K562 (cell line): ENCODE data around the gene FRMD4A. TPM values are rescaled to one million over a fixed set of nuclear protein-coding genes. Genes with fewer than 3 reads are reported as not detected.

Experiments used
- ATAC-seq: fragments of 200-7000 bp; cut with Tn5 transposase; 3 replicates; pipeline ENCODE4 v1.9.1; 2020; ENCODE audit warnings: moderate library complexity
- BruUV-seq: library from RNA; stranded (reverse); fragments of 400-500 nt; replicated peaks from 2 replicates; lab custom pipeline; 2021; lab: Mats Ljungman, UMichigan
- CTCF ChIA-PET: fragments of 300-600 bp; formaldehyde crosslinking; extraction: SDS; loops from one replicate; lab custom pipeline; 2021; ENCODE audit warnings: low intra/inter-chr PET ratio; lab: Yijun Ruan, JAX
- POLR2A ChIA-PET: fragments of 300-600, 350-650 bp; sonication (Branson Sonifier 250); formaldehyde crosslinking; extraction: SDS; loops from one replicate; lab custom pipeline; 2021; ENCODE audit warnings: antibody characterized with exemption, inconsistent platforms; lab: Yijun Ruan, JAX
- DNase-seq, 4 experiments: peaks; one replicate each; pipeline versions ENCODE4 v3.0.0 to v3.0.0-alpha.2; 2011 to 2018; ENCODE audit warnings: low spot score in 3 of 4, mixed read lengths in 3 of 4; ENCODE audit errors: extremely low read depth in 1 of 4
- FAIRE-seq: peaks from 2 replicates; lab custom pipeline; 2011; peaks lifted over from hg19 to GRCh38; lab: Jason Lieb, UNC
- H2AFZ ChIP-seq: 2 replicates; pipeline ENCODE4 v1.6.0; 2011; ENCODE audit warnings: low read depth, low read length, control low read depth, inconsistent platforms
- H3K27ac ChIP-seq: fragments of 200-600 bp; 3 replicates; pipeline ENCODE4 v1.8.0; 2011; ENCODE audit warnings: low read depth, mild to moderate bottlenecking, control low read depth, inconsistent platforms, low read length, moderate library complexity, mixed read lengths; ENCODE audit errors: extremely low read depth
- H3K27me3 ChIP-seq, 2 experiments: fragments of 300-600 bp in 1 of 2; 2 replicates in 1 of 2; 3 replicates in 1 of 2; pipeline versions ENCODE4 v1.6.0 to v1.8.0; 2011; ENCODE audit warnings: inconsistent platforms in 2 of 2, low read length in 2 of 2, mild to moderate bottlenecking in 1 of 2, mixed read lengths in 1 of 2, moderate library complexity in 1 of 2; ENCODE audit not compliant: control insufficient read depth in 2 of 2, insufficient read depth in 2 of 2
- H3K36me3 ChIP-seq: fragments of 300-600 bp; 3 replicates; pipeline ENCODE4 v1.8.0; 2011; ENCODE audit warnings: mild to moderate bottlenecking, low read length, inconsistent platforms; ENCODE audit not compliant: control insufficient read depth, insufficient read depth
- H3K4me1 ChIP-seq, 2 experiments: fragments of 200-600 bp in 1 of 2; replicated peaks in 1 of 2; 2 replicates in 1 of 2; 3 replicates in 1 of 2; pipeline versions ENCODE4 v1.5.1 to v1.8.0; 2011; ENCODE audit warnings: inconsistent platforms in 2 of 2, low read length in 2 of 2, mild to moderate bottlenecking in 1 of 2, mixed read lengths in 1 of 2, moderate library complexity in 1 of 2; ENCODE audit not compliant: control insufficient read depth in 2 of 2, insufficient read depth in 2 of 2
- H3K4me2 ChIP-seq: 2 replicates; pipeline ENCODE4 v1.6.1; 2011; ENCODE audit warnings: low read length, control low read depth, inconsistent platforms, mixed read lengths; ENCODE audit not compliant: insufficient read depth
- H3K4me3 ChIP-seq: fragments of 200-600 bp; sonication (generic), shearing (Covaris generic); 2 replicates; pipeline ENCODE4 v1.5.1; 2016; ENCODE audit warnings: control low read depth, inconsistent platforms
- H3K79me2 ChIP-seq: fragments of 200-600 bp; 3 replicates; pipeline ENCODE4 v1.8.0; 2011; ENCODE audit warnings: low read length, inconsistent platforms; ENCODE audit not compliant: control insufficient read depth, insufficient read depth
- H3K9ac ChIP-seq, 2 experiments: 2 replicates each; pipeline versions ENCODE4 v1.6.0 to v1.6.1; 2011; ENCODE audit warnings: low read depth in 2 of 2, low read length in 2 of 2, control low read depth in 1 of 2, inconsistent platforms in 1 of 2, mild to moderate bottlenecking in 1 of 2, mixed read lengths in 1 of 2; ENCODE audit not compliant: insufficient read depth in 1 of 2
- H3K9me1 ChIP-seq: one replicate; pipeline ENCODE4 v1.6.0; 2011; ENCODE audit warnings: inconsistent platforms, mild to moderate bottlenecking, low read length, moderate library complexity; ENCODE audit not compliant: control insufficient read depth, insufficient read depth
- H3K9me3 ChIP-seq: replicated peaks from 2 replicates; pipeline ENCODE4 v1.5.1; 2011; ENCODE audit warnings: low read depth, low read length, inconsistent platforms; ENCODE audit not compliant: control insufficient read depth, insufficient read depth
- H4K20me1 ChIP-seq: replicated peaks from 2 replicates; pipeline ENCODE4 v1.6.1; 2011; ENCODE audit warnings: low read length, inconsistent platforms, mixed read lengths; ENCODE audit not compliant: control insufficient read depth, insufficient read depth
- ERF ChIP-seq: fragments of 450-650 bp; formaldehyde crosslinking; IDR thresholded peaks from 2 replicates; pipeline ENCODE4 v1.4.0; 2020; ENCODE audit warnings: mild to moderate bottlenecking, mixed read lengths
- ESRRB ChIP-seq: fragments of 250-450 bp; sonication (Bioruptor Pico); IDR thresholded peaks from 2 replicates; pipeline ENCODE4 v1.5.0; 2020; ENCODE audit warnings: mild to moderate bottlenecking, moderate library complexity, borderline replicate concordance
- GATAD2B ChIP-seq: fragments of 450-650 bp; IDR thresholded peaks from 2 replicates; pipeline ENCODE4 v1.6.1; 2017; ENCODE audit warnings: mild to moderate bottlenecking, borderline replicate concordance
- HDAC8 ChIP-seq: fragments of 450-650 bp; IDR thresholded peaks from 2 replicates; pipeline ENCODE4 v1.6.1; 2016; ENCODE audit warnings: mild to moderate bottlenecking, missing genetic modification characterization, moderate library complexity, missing compliant biosample characterization
- HNRNPH1 ChIP-seq: fragments of 200-400 bp; formaldehyde crosslinking; optimal IDR thresholded peaks from 2 replicates; pipeline ENCODE3; 2017; ENCODE audit warnings: low read depth, mild to moderate bottlenecking, low read length, moderate library complexity
- LARP7 ChIP-seq: fragments of 450-650 bp; IDR thresholded peaks from 2 replicates; pipeline ENCODE4 v1.6.1; 2016
- MEF2A ChIP-seq: IDR thresholded peaks from 2 replicates; pipeline ENCODE4 v1.6.1; 2011; ENCODE audit warnings: low read depth, mild to moderate bottlenecking, low read length, moderate library complexity; ENCODE audit not compliant: control insufficient read depth
- MEF2D ChIP-seq: conservative IDR thresholded peaks from 2 replicates; pipeline ENCODE4 v1.6.1; 2016; ENCODE audit warnings: low read depth, missing genetic modification characterization, missing compliant biosample characterization
- NFIC ChIP-seq: fragments of 450-650 bp; IDR thresholded peaks from 2 replicates; pipeline ENCODE4 v1.6.1; 2017; ENCODE audit warnings: mild to moderate bottlenecking, inconsistent platforms
- SIX5 ChIP-seq, 2 experiments: IDR thresholded peaks; 2 replicates each; pipeline ENCODE4 v1.6.1; 2011; ENCODE audit warnings: low read length in 2 of 2, borderline replicate concordance in 1 of 2, low read depth in 1 of 2, mild to moderate bottlenecking in 1 of 2, moderate library complexity in 1 of 2; ENCODE audit not compliant: insufficient read depth in 1 of 2
- SRSF7 ChIP-seq: fragments of 200-400 bp; formaldehyde crosslinking; optimal IDR thresholded peaks from 2 replicates; pipeline ENCODE3; 2017; ENCODE audit warnings: mild to moderate bottlenecking, low read depth, low read length
- TCF7 ChIP-seq: sonication (generic); IDR thresholded peaks from 2 replicates; pipeline ENCODE4 v1.6.1; 2016; ENCODE audit warnings: antibody characterized with exemption, borderline replicate concordance
- ZBTB8A ChIP-seq: fragments of 450-650 bp; IDR thresholded peaks from 2 replicates; pipeline ENCODE4 v1.6.1; 2018; ENCODE audit warnings: mild to moderate bottlenecking, moderate library complexity; ENCODE audit not compliant: partially characterized antibody
- ZFP30 ChIP-seq: fragments of 250-450 bp; sonication (Bioruptor Pico); IDR thresholded peaks from 2 replicates; pipeline ENCODE4 v1.8.0; 2022; ENCODE audit warnings: moderate library complexity, mild to moderate bottlenecking, inconsistent platforms, borderline replicate concordance
- ZNF766 ChIP-seq: fragments of 200-800 bp; sonication (Bioruptor generic); conservative IDR thresholded peaks from 2 replicates; pipeline ENCODE4 v1.6.1; 2016; ENCODE audit warnings: missing genetic modification characterization, missing compliant biosample characterization
- WGBS: fragments of 100-300 bp; shearing (Covaris generic); methylation state at CpG from one replicate; pipeline ENCODE4 v1.1.6; 2016; ENCODE audit warnings: low coverage, mixed read lengths; ENCODE audit not compliant: insufficient coverage; ENCODE audit errors: missing lambda C conversion rate; 5-methylcytosine and 5-hydroxymethylcytosine counted together
- in situ Hi-C: fragments of 300-500 bp; cut with MboI; formaldehyde crosslinking; loops from 4 replicates; pipeline ENCODE4 v1.15.0; 2018; ENCODE audit warnings: inconsistent platforms, mixed read lengths
- intact Hi-C: fragments of 100-400 bp; cut with micrococcal nuclease; formaldehyde crosslinking; loops from 2 replicates; pipeline ENCODE4 v1.14.2; 2022
- polyA plus RNA-seq, 8 experiments: library from polyadenylated mRNA; depleted of rRNA in 4 of 8; stranded (reverse) in 5 of 8; unstranded in 3 of 8; fragments of >200 nt; fragmentation: Nextera tagmentation in 2 of 8; fragmentation: Illumina TruSeq in 1 of 8; extraction: Ambion mirVana in 2 of 8; extraction: Trizol in 1 of 8; gene quantifications; 2 replicates each; pipeline versions ENCODE4 v1.2.1 to v1.2.3, GENCODE V29; 2011 to 2014; ENCODE audit warnings: inconsistent platforms in 1 of 8, missing spikeins in 1 of 8
- total RNA-seq, 7 experiments: library from RNA; depleted of rRNA in 6 of 7; stranded (reverse); fragments of >200 nt in 6 of 7; fragmentation: Illumina TruSeq in 2 of 7; extraction: Trizol in 2 of 7; gene quantifications; 2 replicates each; pipeline versions ENCODE4 v1.2.1 to v1.2.3, GENCODE V29; 2011 to 2021; ENCODE audit warnings: low replicate concordance in 1 of 7
- TF ChIP-seq, protein P1 (sequence below): conservative IDR thresholded peaks from 2 replicates; pipeline ENCODE4 v1.6.1; 2011; ENCODE audit warnings: low read depth, mild to moderate bottlenecking, low read length; ENCODE audit not compliant: control insufficient read depth
- TF ChIP-seq, protein P2 (sequence below): fragments of 250-450 bp; sonication (Bioruptor Pico); IDR thresholded peaks from 2 replicates; pipeline ENCODE4 v1.4.0; 2020; ENCODE audit warnings: mild to moderate bottlenecking, moderate library complexity, borderline replicate concordance
- TF ChIP-seq, protein P3 (sequence below), 2 experiments: fragments of 450-650 bp in 1 of 2; sonication (generic) in 1 of 2; formaldehyde crosslinking; conservative IDR thresholded peaks; 2 replicates each; pipeline versions ENCODE4 v1.4.0 to v1.8.1; 2020 to 2022; ENCODE audit warnings: mild to moderate bottlenecking in 1 of 2, missing genetic modification reagents in 1 of 2

The FRMD4A gene
- total and polyA plus RNA-seq, 9 of the 15 experiments (the other 6 are each of a cell fraction or from before 2014, with no cell fraction given) = 0.80 to 5.2 (median 3.0) TPM

DNA sequence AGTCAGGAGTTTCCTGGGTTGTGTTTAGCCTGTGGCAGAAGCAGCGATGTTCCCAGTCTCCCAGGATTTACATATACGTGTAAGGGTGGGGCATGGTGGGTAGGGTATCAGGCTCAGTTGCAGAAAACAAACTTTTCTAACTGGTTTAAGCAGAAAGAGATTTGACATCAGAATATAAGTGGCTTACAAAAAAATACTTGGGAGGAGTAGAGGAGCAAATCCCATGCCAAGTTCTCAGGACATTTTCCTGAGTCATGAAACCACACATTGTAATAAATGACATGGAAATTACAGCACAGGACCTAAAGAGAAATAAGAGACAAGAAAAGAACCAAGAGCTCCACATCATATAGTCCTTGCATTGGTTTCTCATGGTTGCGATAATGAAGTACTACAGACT, 26.2 kb upstream of the FRMD4A start:
- in situ Hi-C loops = no loop called here
- CTCF ChIA-PET = no interaction called here

More for the DNA sequence above, 26.2 kb upstream of the FRMD4A start:
- H3K4me2 ChIP-seq = no peak overlapping the region
- no peaks in the 10 kb centered on the region for H4K20me1 ChIP-seq
- POLR2A ChIA-PET = no interaction called here
- no peak overlapping the region for H3K4me3 ChIP-seq
- no peak for ATAC-seq
- H3K79me2 ChIP-seq = no peaks in the 10 kb centered on the region
- H3K27me3 ChIP-seq = peaks cover 0 to 10% of the 10 kb centered on the region in 2 experiments; a peak in 3 of 5 replicates
- no peak overlapping the region for H3K27ac ChIP-seq
- H3K9ac ChIP-seq = no peak overlapping the region
- no peaks in the 10 kb centered on the region for H3K36me3 ChIP-seq
- H3K4me1 ChIP-seq = no peaks in the 10 kb centered on the region
- no peak for DNase-seq
- TF ChIP-seq ERF (CRISPR knock-in tag) (no peak), TCF7 (no peak), SIX5 (IDR thresholded peaks at IDR 0.05; ENCODE audit: borderline replicate concordance in 1 of 2, insufficient read depth in 1 of 2, low read depth in 1 of 2, low read length in 2 of 2) (no peak), SRSF7 (no peak), ESRRB (no peak), ZFP30 (CRISPR knock-in tag) (no peak), ZBTB8A (no peak), MEF2D (tag) (no peak), MEF2A (no peak), GATAD2B (no peak), LARP7 (no peak), HNRNPH1 (no peak), HDAC8 (tag) (no peak), NFIC (no peak), ZNF766 (CRISPR knock-in tag) (no peak)
- TF ChIP-seq, protein P1, sequence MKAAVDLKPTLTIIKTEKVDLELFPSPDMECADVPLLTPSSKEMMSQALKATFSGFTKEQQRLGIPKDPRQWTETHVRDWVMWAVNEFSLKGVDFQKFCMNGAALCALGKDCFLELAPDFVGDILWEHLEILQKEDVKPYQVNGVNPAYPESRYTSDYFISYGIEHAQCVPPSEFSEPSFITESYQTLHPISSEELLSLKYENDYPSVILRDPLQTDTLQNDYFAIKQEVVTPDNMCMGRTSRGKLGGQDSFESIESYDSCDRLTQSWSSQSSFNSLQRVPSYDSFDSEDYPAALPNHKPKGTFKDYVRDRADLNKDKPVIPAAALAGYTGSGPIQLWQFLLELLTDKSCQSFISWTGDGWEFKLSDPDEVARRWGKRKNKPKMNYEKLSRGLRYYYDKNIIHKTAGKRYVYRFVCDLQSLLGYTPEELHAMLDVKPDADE = no peak
- TF ChIP-seq, protein P2, sequence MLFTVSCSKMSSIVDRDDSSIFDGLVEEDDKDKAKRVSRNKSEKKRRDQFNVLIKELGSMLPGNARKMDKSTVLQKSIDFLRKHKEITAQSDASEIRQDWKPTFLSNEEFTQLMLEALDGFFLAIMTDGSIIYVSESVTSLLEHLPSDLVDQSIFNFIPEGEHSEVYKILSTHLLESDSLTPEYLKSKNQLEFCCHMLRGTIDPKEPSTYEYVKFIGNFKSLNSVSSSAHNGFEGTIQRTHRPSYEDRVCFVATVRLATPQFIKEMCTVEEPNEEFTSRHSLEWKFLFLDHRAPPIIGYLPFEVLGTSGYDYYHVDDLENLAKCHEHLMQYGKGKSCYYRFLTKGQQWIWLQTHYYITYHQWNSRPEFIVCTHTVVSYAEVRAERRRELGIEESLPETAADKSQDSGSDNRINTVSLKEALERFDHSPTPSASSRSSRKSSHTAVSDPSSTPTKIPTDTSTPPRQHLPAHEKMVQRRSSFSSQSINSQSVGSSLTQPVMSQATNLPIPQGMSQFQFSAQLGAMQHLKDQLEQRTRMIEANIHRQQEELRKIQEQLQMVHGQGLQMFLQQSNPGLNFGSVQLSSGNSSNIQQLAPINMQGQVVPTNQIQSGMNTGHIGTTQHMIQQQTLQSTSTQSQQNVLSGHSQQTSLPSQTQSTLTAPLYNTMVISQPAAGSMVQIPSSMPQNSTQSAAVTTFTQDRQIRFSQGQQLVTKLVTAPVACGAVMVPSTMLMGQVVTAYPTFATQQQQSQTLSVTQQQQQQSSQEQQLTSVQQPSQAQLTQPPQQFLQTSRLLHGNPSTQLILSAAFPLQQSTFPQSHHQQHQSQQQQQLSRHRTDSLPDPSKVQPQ = no peak
- TF ChIP-seq, protein P3, sequence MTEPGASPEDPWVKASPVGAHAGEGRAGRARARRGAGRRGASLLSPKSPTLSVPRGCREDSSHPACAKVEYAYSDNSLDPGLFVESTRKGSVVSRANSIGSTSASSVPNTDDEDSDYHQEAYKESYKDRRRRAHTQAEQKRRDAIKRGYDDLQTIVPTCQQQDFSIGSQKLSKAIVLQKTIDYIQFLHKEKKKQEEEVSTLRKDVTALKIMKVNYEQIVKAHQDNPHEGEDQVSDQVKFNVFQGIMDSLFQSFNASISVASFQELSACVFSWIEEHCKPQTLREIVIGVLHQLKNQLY (CRISPR knock-in tag; conservative IDR thresholded peaks at IDR 0.05) = no peak
- no peak for FAIRE-seq
- intact Hi-C loops = no loop called here
- H2AFZ ChIP-seq = no peak overlapping the region
- BruUV-seq = no TSS peak
- H3K9me3 ChIP-seq = no peaks in the 10 kb centered on the region
- WGBS = 0% methylated on average over 3 of the region's 3 CpGs
- no peaks in the 10 kb centered on the region for H3K9me1 ChIP-seq
